Endodermal cell (in vitro differentiated cells): Measurements from ENCODE around the gene DUOXA2. TPM values are rescaled to one million over a fixed set of nuclear protein-coding genes. Genes with fewer than 3 reads are reported as not detected.

ENCODE experiments used
- DNase-seq: peaks from one replicate; pipeline ENCODE4 v3.0.0-alpha.2; 2017
- H3K27ac ChIP-seq: 2 replicates; pipeline ENCODE4 v1.5.1; 2013; ENCODE audit warnings: mild to moderate bottlenecking, low read depth, low read length, moderate library complexity
- H3K27me3 ChIP-seq: 2 replicates; pipeline ENCODE4 v1.6.1; 2013; ENCODE audit warnings: mild to moderate bottlenecking, low read length, moderate library complexity; ENCODE audit not compliant: insufficient read depth, control insufficient read depth, poor library complexity, severe bottlenecking
- H3K36me3 ChIP-seq: 2 replicates; pipeline ENCODE4 v1.7.0; 2013; ENCODE audit warnings: mild to moderate bottlenecking, low read length, moderate library complexity; ENCODE audit not compliant: control insufficient read depth, insufficient read depth
- H3K4me1 ChIP-seq: one replicate; pipeline ENCODE4 v1.7.0; 2013; ENCODE audit warnings: low read length; ENCODE audit not compliant: control insufficient read depth, insufficient read depth
- H3K4me3 ChIP-seq: 2 replicates; pipeline ENCODE4 v1.5.1; 2013; ENCODE audit warnings: mild to moderate bottlenecking, low read length, moderate library complexity
- H3K9ac ChIP-seq: 2 replicates; pipeline ENCODE4 v1.6.1; 2013; ENCODE audit warnings: mild to moderate bottlenecking, low read length, moderate library complexity; ENCODE audit not compliant: poor library complexity, severe bottlenecking; ENCODE audit errors: extremely low read depth
- H3K9me3 ChIP-seq: 2 replicates; pipeline ENCODE4 v1.6.1; 2013; ENCODE audit warnings: mild to moderate bottlenecking, low read length, moderate library complexity; ENCODE audit not compliant: control insufficient read depth
- H3K27ac Mint-ChIP-seq: 2 replicates; pipeline ENCODE4 v1.8.0; 2020; ENCODE audit warnings: mixed read lengths
- H3K27me3 Mint-ChIP-seq: 2 replicates; pipeline ENCODE4 v1.8.0; 2021; ENCODE audit warnings: mild to moderate bottlenecking, mixed read lengths; ENCODE audit not compliant: insufficient read depth
- H3K36me3 Mint-ChIP-seq: 2 replicates; pipeline ENCODE4 v1.8.0; 2020; ENCODE audit warnings: low read depth, mixed read lengths
- H3K4me1 Mint-ChIP-seq: 2 replicates; pipeline ENCODE4 v1.8.0; 2020; ENCODE audit warnings: mixed read lengths
- H3K4me3 Mint-ChIP-seq: 2 replicates; pipeline ENCODE4 v1.8.0; 2020; ENCODE audit warnings: mild to moderate bottlenecking, moderate library complexity, mixed read lengths
- H3K9me3 Mint-ChIP-seq: 2 replicates; pipeline ENCODE4 v1.8.0; 2020; ENCODE audit warnings: mild to moderate bottlenecking, mixed read lengths
- WGBS, 2 experiments: methylation state at CpG; one replicate each; pipeline versions ENCODE4 v1.1.5 to v1.1.7; 2013; ENCODE audit warnings: missing lambda C conversion rate in 2 of 2, mixed read lengths in 1 of 2; ENCODE audit not compliant: insufficient coverage in 1 of 2, insufficient read length in 1 of 2; 5-methylcytosine and 5-hydroxymethylcytosine counted together
- total RNA-seq, 2 donors: library from RNA; stranded (reverse); fragmentation: NEBNext Ultra II Directional in 1 of 2; extraction: Animal tissue kit (Norgen Biotek cat#: 25700) in 1 of 2; gene quantifications; 2 replicates in 1 of 2; 3 replicates in 1 of 2; pipeline ENCODE4 v1.2.1, GENCODE V29; 2021
- TF ChIP-seq, protein P1 (sequence below): fragments of 200-600 bp; sonication (generic); conservative IDR thresholded peaks from 2 replicates; pipeline ENCODE4 v1.5.0; 2021; ENCODE audit warnings: antibody characterized with exemption, mild to moderate bottlenecking

The DUOXA2 gene
- total RNA-seq, 2 donors from 2014 or later, result not detected

DNA sequence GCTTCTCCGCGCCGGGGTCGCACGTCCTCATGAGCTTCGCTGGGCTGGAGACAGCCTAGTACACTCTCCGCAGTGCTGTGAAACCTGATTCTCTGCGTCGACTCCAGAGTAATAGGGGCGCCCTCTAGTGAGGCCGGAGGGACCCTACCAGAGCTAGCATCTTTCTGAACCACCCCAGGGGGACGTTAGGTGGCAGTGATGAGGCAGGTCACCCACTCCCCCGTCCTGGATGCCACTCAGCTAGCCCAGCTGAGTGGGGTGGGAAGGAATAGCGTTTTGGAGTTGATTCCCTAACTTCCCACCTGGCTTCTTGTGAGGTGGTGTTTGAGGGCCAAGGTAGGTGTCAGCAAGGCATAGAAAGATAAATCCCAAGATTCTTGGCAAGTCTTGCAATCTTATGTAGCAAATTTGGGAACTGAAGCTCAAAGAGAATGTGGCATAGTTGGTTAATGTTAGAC lies 4.0 kb downstream of the DUOXA2 start:
- Mint-ChIP-seq H3K4me3 (no peak overlapping the region), H3K27me3 (peaks cover 89% of the 10 kb centered on the region), H3K4me1 (peaks cover 7% of the 10 kb centered on the region), H3K9me3 (peaks cover 7% of the 10 kb centered on the region), H3K36me3 (no peaks in the 10 kb centered on the region), H3K27ac (no peak overlapping the region)
- peak; percentile 97 for DNase-seq
- TF ChIP-seq, protein P1, sequence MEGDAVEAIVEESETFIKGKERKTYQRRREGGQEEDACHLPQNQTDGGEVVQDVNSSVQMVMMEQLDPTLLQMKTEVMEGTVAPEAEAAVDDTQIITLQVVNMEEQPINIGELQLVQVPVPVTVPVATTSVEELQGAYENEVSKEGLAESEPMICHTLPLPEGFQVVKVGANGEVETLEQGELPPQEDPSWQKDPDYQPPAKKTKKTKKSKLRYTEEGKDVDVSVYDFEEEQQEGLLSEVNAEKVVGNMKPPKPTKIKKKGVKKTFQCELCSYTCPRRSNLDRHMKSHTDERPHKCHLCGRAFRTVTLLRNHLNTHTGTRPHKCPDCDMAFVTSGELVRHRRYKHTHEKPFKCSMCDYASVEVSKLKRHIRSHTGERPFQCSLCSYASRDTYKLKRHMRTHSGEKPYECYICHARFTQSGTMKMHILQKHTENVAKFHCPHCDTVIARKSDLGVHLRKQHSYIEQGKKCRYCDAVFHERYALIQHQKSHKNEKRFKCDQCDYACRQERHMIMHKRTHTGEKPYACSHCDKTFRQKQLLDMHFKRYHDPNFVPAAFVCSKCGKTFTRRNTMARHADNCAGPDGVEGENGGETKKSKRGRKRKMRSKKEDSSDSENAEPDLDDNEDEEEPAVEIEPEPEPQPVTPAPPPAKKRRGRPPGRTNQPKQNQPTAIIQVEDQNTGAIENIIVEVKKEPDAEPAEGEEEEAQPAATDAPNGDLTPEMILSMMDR, result peak; percentile 99
- no peaks in the 10 kb centered on the region for H3K9me3 ChIP-seq
- WGBS, 2 experiments, result 6 to 11% methylated on average over 11 to 14 of the region's 14 CpGs
- no peak overlapping the region for H3K4me3 ChIP-seq
- H3K27ac ChIP-seq, result no peak overlapping the region
- H3K4me1 ChIP-seq, result no peaks in the 10 kb centered on the region
- no peak overlapping the region for H3K9ac ChIP-seq
- H3K36me3 ChIP-seq, result no peaks in the 10 kb centered on the region
- peaks cover 85% of the 10 kb centered on the region for H3K27me3 ChIP-seq

DNA sequence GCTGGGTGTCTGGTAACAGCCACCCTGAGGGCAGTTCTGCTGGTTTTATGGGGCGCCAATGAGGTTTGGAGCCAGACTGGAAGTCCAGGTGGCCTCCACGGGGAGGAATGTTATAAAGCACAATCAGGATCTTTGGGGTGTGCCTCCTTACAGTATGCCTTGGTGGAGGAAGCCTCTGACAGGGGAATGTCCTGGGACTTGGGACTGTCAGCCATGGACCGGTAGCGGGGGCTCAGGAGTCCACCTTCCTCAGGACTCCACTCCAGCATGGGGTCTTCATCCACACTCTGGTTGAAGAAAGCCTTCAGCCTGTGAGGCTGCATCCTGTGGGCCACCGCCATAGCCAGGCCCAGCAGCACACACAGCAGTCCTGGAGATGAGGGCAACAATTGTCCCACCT lies 4.9 kb downstream of the DUOXA2 start:
- no peak for DNase-seq
- H3K27me3 Mint-ChIP-seq, result peaks cover 89% of the 10 kb centered on the region
- H3K36me3 ChIP-seq, result no peaks in the 10 kb centered on the region
- no peak overlapping the region for H3K4me3 ChIP-seq
- H3K4me1 ChIP-seq, result no peaks in the 10 kb centered on the region
- peaks cover 7% of the 10 kb centered on the region for H3K9me3 Mint-ChIP-seq
- no peak overlapping the region for H3K27ac Mint-ChIP-seq
- TF ChIP-seq, protein P1, result no peak
- H3K27me3 ChIP-seq, result peaks cover 85% of the 10 kb centered on the region
- H3K9me3 ChIP-seq, result no peaks in the 10 kb centered on the region
- no peaks in the 10 kb centered on the region for H3K36me3 Mint-ChIP-seq
- 86 to 95% methylated on average over 4 to 5 of the region's 5 CpGs for WGBS, 2 experiments
- H3K4me1 Mint-ChIP-seq, result peaks cover 3% of the 10 kb centered on the region
- no peak overlapping the region for H3K4me3 Mint-ChIP-seq
- H3K27ac ChIP-seq, result no peak overlapping the region
- H3K9ac ChIP-seq, result no peak overlapping the region

DNA sequence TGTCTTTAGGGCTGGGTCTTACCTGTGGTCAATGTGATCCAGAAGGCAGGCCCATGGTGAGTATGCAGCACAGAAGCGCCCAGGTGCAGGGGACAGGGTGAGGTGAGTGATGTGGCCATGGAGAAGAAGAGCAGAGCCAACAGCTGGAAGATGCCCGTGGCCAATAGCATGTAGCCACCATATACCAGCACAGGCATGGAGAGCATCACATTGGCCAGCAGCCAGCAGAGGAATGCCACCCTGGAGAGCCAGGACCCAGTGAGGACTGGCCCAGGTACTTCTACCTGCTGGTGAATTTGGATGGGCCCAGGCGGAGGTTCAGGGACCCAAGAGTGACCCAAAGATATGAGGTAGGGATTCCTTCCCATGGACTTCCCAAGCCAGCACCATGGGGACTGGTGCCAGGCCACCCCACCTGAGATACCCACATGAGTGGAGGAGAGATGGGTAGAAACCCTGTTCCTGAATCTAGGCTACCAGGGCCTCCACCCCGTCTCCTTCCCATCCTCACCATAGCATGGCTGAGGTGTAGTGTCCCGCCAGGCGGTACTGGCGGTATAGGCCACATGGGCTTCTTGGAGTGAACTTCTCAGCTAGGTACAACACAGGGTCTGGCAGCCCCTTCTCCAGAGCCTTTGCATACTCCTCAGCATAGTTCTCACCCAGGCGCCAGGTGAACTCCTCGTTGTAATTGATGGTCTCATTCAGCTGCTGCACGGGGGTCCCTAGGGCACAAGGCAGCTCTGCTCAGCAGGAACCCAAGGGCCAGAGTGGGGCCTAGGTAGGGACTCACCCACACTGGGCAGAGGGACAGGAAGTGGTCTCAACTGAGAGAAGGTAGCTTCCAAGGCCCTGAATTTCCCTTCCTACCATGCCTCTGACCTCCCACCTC lies 6.2 kb downstream of the DUOXA2 start:
- Mint-ChIP-seq H3K27ac (no peak overlapping the region), H3K36me3 (no peaks in the 10 kb centered on the region), H3K27me3 (peaks cover 87% of the 10 kb centered on the region), H3K4me1 (no peaks in the 10 kb centered on the region), H3K9me3 (peaks cover 7% of the 10 kb centered on the region), H3K4me3 (no peak overlapping the region)
- Histone ChIP-seq H3K4me1 (no peaks in the 10 kb centered on the region), H3K4me3 (no peak overlapping the region), H3K9ac (no peak overlapping the region), H3K36me3 (no peaks in the 10 kb centered on the region), H3K9me3 (no peaks in the 10 kb centered on the region), H3K27me3 (peaks cover 85% of the 10 kb centered on the region), H3K27ac (no peak overlapping the region)
- DNase-seq, result no peak
- TF ChIP-seq, protein P1, result no peak
- 90 to 98% methylated on average over 7 to 10 of the region's 10 CpGs for WGBS, 2 experiments
